Mesendoderm (in vitro differentiated cells): ENCODE data around the gene GID4.

Experiments used
- DNase-seq: peaks from one replicate; pipeline ENCODE4 v3.0.0; 2013
- H2AK5ac ChIP-seq: 2 replicates; pipeline ENCODE4 v1.6.1; 2013; ENCODE audit warnings: low read length, inconsistent platforms
- H2BK120ac ChIP-seq: 2 replicates; pipeline ENCODE4 v1.6.1; 2013; ENCODE audit warnings: low read depth, mild to moderate bottlenecking, low read length, moderate library complexity, mixed read lengths
- H2BK15ac ChIP-seq: replicated peaks from 2 replicates; pipeline ENCODE4 v1.6.1; 2013; ENCODE audit warnings: low read depth, mild to moderate bottlenecking, moderate library complexity
- H2BK5ac ChIP-seq: 2 replicates; pipeline ENCODE4 v1.6.1; 2013; ENCODE audit warnings: low read length, inconsistent platforms
- H3K18ac ChIP-seq: 2 replicates; pipeline ENCODE4 v1.6.1; 2013; ENCODE audit warnings: mild to moderate bottlenecking, low read length, mixed read lengths
- H3K23ac ChIP-seq: one replicate; pipeline ENCODE4 v1.6.1; 2013; ENCODE audit warnings: low read length
- H3K27ac ChIP-seq: 2 replicates; pipeline ENCODE4 v1.5.1; 2013; ENCODE audit warnings: low read depth, mild to moderate bottlenecking, inconsistent platforms, low read length, moderate library complexity
- H3K27me3 ChIP-seq: 2 replicates; pipeline ENCODE4 v1.6.1; 2013; ENCODE audit warnings: low read length, control low read depth, mild to moderate bottlenecking, inconsistent platforms; ENCODE audit not compliant: insufficient read depth, poor library complexity
- H3K36me3 ChIP-seq: 2 replicates; pipeline ENCODE4 v1.6.1; 2013; ENCODE audit warnings: low read length, inconsistent platforms; ENCODE audit not compliant: control insufficient read depth, insufficient read depth
- H3K4ac ChIP-seq: one replicate; pipeline ENCODE4 v1.6.1; 2013; ENCODE audit warnings: low read depth, mild to moderate bottlenecking, low read length, moderate library complexity
- H3K4me1 ChIP-seq: 2 replicates; pipeline ENCODE4 v1.6.1; 2013; ENCODE audit warnings: low read depth, low read length, inconsistent platforms; ENCODE audit not compliant: control insufficient read depth
- H3K4me2 ChIP-seq: 2 replicates; pipeline ENCODE4 v1.6.1; 2013; ENCODE audit warnings: low read length
- H3K4me3 ChIP-seq: 2 replicates; pipeline ENCODE4 v1.5.1; 2013; ENCODE audit warnings: mild to moderate bottlenecking, low read length
- H3K56ac ChIP-seq: one replicate; pipeline ENCODE4 v1.6.1; 2013; ENCODE audit warnings: low read length
- H3K79me1 ChIP-seq: 2 replicates; pipeline ENCODE4 v1.6.1; 2013; ENCODE audit warnings: low read length, inconsistent platforms
- H3K79me2 ChIP-seq: 2 replicates; pipeline ENCODE4 v1.6.1; 2013; ENCODE audit warnings: mild to moderate bottlenecking, low read length; ENCODE audit not compliant: control insufficient read depth, insufficient read depth
- H3K9ac ChIP-seq: 2 replicates; pipeline ENCODE4 v1.6.1; 2013; ENCODE audit warnings: low read length, inconsistent platforms
- H4K5ac ChIP-seq: one replicate; pipeline ENCODE4 v1.6.1; 2013; ENCODE audit warnings: low read length
- H4K8ac ChIP-seq: one replicate; pipeline ENCODE4 v1.6.1; 2013; ENCODE audit warnings: low read depth, mild to moderate bottlenecking, control low read depth, low read length, moderate library complexity
- WGBS: extraction: QIAGEN DNeasy Blood & Tissue Kit; methylation state at CpG from one replicate; pipeline ENCODE4 v1.1.7; 2013; ENCODE audit warnings: low lambda C conversion rate, missing lambda C conversion rate; ENCODE audit not compliant: insufficient coverage; ENCODE audit errors: extremely low coverage; 5-methylcytosine and 5-hydroxymethylcytosine counted together

The GID4 gene

DNA sequence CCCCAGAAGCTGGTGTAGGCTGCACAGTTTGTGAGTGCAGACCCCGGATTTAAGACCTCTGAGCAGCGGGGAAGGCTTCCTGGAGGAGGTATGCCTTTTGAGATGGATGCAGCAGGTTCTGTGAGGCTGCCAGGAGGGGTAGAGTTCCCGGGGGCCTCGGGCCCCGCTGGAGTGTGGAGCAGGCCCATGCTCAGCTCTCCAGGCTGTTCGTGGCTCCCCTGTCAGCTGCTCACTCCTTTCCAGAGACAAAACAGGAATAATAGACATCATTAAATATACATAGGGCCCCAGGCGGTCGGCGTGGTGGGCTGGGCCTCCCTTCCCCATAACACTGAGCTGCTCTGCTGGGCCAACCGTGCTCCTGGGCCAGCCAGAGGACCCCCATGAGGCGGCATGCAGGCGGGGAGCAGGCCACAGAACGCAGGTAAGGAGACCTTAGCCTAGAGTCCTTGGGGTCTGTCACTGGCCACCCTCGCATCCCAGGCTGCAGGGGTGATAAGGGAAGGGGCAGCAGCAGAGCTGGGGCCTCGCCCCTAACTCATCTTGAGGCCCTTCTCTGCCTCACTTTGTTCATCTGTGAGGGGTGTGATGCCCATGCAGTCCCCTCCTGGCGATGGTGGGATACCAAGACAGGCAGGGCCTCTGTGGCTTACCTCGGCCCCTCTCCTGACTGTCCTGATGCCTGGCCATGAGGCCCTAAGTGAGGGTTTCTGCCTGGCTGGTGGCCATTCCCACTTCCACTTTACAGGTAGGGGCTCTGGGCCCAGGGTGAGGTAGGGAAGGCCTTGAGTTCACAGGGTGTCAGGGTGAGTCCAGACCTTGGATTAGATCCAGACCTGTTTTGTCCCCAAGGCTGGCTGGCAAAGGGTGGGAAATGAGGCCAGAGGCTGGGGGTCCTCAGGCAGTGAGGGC, 69.4 kb downstream of the GID4 start, which contains the start of gene MYO15A:
MYO15A (plus strand) TSS at position 356 of the 912 bp plus-strand sequence. CDS start 10,045 bp downstream, outside the sequence.
- Histone ChIP-seq H3K4me1 (no peaks in the 10 kb centered on the region), H3K23ac (no peak within 1 kb of the TSS), H4K5ac (no peak within 1 kb of the TSS), H3K4me2 (no peak within 1 kb of the TSS), H2BK120ac (no peak within 1 kb of the TSS), H3K18ac (no peak within 1 kb of the TSS), H3K56ac (no peak within 1 kb of the TSS), H3K36me3 (peaks cover 4% of the 10 kb centered on the region), H3K4ac (no peak within 1 kb of the TSS), H2BK15ac (no peak within 1 kb of the TSS), H3K4me3 (no peak within 1 kb of the TSS), H2BK5ac (no peak within 1 kb of the TSS), H3K79me2 (no peaks in the 10 kb centered on the region), H2AK5ac (no peak within 1 kb of the TSS), H3K9ac (no peak within 1 kb of the TSS), H4K8ac (no peak within 1 kb of the TSS), H3K79me1 (no peaks in the 10 kb centered on the region), H3K27ac (no peak within 1 kb of the TSS), H3K27me3 (no peaks in the 10 kb centered on the region)
- DNase-seq: no peak
- no CpG with 5 or more reads among the region's 17 CpGs for WGBS

DNA sequence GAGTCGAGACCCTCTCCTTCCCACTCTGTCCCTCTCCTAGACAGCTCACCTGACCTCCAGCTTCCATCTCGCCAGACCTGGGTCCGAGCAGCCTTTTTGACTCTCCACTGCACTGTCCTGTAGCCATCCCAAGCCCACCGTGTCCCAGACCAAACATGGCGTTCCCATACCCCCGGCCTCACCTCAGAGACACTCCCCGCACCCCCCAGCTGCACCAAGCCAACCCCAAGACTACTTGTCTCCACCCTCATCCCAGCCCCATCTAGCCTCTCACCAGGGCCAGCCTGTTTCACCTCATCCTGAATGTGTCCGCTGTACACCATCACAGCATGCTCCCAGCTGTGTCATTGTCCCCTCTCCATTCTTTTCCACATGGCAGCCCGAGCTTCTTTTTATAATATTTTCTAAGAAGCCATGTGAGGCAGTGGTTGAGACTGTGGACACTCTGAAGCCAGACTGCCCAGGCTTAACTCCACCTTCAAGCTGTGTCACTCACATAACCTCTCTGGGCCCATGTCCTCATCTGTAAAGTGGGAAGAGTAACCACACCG, 70.8 kb downstream of the GID4 start:
- Histone ChIP-seq H2AK5ac (no peak overlapping the region), H3K4ac (no peak overlapping the region), H4K5ac (no peak overlapping the region), H3K36me3 (no peaks in the 10 kb centered on the region), H3K4me1 (no peaks in the 10 kb centered on the region), H3K79me2 (no peaks in the 10 kb centered on the region), H3K4me3 (no peak overlapping the region), H4K8ac (no peak overlapping the region), H3K27ac (no peak overlapping the region), H2BK5ac (no peak overlapping the region), H3K79me1 (no peaks in the 10 kb centered on the region), H3K18ac (no peak overlapping the region), H3K23ac (no peak overlapping the region), H2BK15ac (no peak overlapping the region), H2BK120ac (no peak overlapping the region), H3K27me3 (no peaks in the 10 kb centered on the region), H3K4me2 (no peak overlapping the region), H3K56ac (no peak overlapping the region), H3K9ac (no peak overlapping the region)
- DNase-seq: no peak
- WGBS: no CpG with 5 or more reads among the region's 10 CpGs

DNA sequence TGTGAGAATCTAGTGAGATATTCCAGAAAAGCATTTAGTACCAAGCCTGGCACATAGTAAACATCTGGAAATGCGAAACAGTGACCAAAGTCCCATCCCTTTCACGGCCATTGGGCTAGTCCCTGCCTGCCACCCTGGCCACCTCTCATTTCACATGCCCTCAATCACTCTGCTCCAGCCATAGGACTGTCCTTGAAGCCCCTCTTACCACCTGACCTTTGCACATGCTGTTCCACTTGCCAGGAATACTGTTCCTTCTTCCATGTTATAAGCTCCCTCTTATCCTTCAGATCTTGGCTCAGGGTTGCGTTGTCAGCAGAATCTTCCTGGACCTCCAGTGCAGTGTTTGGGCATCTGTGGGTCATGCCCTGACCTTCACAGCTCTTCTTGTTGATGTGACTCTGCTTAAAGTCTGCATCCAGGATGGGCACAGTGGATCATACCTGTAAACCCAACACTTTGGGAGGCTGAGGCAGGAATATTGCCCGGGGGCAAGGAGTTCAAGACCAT, 71.5 kb downstream of the GID4 start:
- Histone ChIP-seq H2BK120ac (no peak overlapping the region), H3K18ac (no peak overlapping the region), H3K79me2 (no peaks in the 10 kb centered on the region), H3K36me3 (no peaks in the 10 kb centered on the region), H2BK15ac (no peak overlapping the region), H3K4me1 (no peaks in the 10 kb centered on the region), H4K8ac (no peak overlapping the region), H3K4ac (no peak overlapping the region), H2BK5ac (no peak overlapping the region), H2AK5ac (no peak overlapping the region), H3K4me3 (no peak overlapping the region), H3K27me3 (no peaks in the 10 kb centered on the region), H3K27ac (no peak overlapping the region), H3K56ac (no peak overlapping the region), H4K5ac (no peak overlapping the region), H3K23ac (no peak overlapping the region), H3K9ac (no peak overlapping the region), H3K4me2 (no peak overlapping the region), H3K79me1 (no peaks in the 10 kb centered on the region)
- WGBS: no CpG with 5 or more reads among the region's 4 CpGs
- DNase-seq: no peak

DNA sequence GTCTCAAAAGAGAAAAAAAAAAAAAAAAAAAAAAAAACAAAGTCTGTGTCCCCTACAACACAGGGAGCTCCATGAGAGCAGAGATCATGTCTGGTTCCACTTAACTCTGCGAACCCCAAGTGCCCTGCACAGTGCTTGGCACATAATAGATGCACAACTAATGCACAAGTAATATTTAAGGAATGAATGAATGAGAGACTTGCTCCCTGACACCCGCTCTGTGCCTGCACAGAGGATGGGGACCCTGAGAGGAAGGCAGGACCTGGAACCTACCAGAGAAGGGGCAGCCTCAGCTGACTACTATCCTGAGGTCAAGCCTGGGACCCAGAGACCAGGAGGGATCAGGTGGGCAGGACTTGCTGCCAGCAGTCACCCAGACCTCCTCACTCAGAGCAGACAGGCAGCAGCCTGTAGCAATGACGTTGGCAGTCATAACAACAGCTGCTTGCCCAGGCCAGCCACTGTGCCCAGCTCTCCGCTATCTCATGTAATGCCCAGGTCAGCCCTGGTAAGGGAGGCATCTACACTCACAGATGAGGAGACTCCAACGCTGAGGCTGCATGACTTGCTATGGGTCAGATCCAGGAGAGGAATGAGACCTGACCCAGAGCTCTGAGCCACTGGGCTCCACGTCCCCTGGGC, 72.2 kb downstream of the GID4 start:
- H3K4me2 ChIP-seq: no peak overlapping the region
- H3K27ac ChIP-seq: no peak overlapping the region
- no peak overlapping the region for H3K18ac ChIP-seq
- no peaks in the 10 kb centered on the region for H3K36me3 ChIP-seq
- no peak overlapping the region for H4K5ac ChIP-seq
- no peak overlapping the region for H3K4ac ChIP-seq
- H2BK5ac ChIP-seq: no peak overlapping the region
- no peak overlapping the region for H3K4me3 ChIP-seq
- H3K23ac ChIP-seq: no peak overlapping the region
- H4K8ac ChIP-seq: no peak overlapping the region
- no peaks in the 10 kb centered on the region for H3K27me3 ChIP-seq
- H3K79me1 ChIP-seq: no peaks in the 10 kb centered on the region
- no peak overlapping the region for H3K9ac ChIP-seq
- H3K4me1 ChIP-seq: no peaks in the 10 kb centered on the region
- H3K56ac ChIP-seq: no peak overlapping the region
- H3K79me2 ChIP-seq: no peaks in the 10 kb centered on the region
- H2BK120ac ChIP-seq: no peak overlapping the region
- DNase-seq: no peak
- no CpG with 5 or more reads among the region's 6 CpGs for WGBS
- no peak overlapping the region for H2BK15ac ChIP-seq
- no peak overlapping the region for H2AK5ac ChIP-seq

DNA sequence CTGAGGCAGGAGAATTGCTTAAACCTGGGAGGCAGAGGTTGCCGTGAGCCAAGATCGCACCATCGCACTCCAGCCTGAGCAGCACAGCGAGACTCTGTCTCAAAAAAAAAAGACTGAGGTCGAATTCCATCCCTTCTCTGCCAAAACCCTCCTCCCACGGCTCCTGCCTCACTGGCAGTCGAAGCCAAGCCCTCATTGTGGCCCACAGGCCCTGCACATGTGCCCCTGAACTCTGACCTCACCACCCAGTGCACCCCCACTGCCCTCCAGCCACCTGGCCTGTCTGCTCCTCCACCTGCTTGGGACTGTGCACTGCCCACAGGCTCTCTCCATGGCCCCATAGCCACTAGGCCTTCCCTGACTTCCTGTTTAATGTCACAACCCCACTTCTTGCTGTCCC, 76.3 kb downstream of the GID4 start:
- H3K27me3 ChIP-seq: no peaks in the 10 kb centered on the region
- no peak overlapping the region for H3K4me2 ChIP-seq
- no peak overlapping the region for H3K18ac ChIP-seq
- H3K4ac ChIP-seq: no peak overlapping the region
- no peaks in the 10 kb centered on the region for H3K79me1 ChIP-seq
- H3K4me1 ChIP-seq: no peaks in the 10 kb centered on the region
- H3K36me3 ChIP-seq: no peaks in the 10 kb centered on the region
- no peak overlapping the region for H3K56ac ChIP-seq
- H3K4me3 ChIP-seq: no peak overlapping the region
- no peak overlapping the region for H4K5ac ChIP-seq
- H2AK5ac ChIP-seq: no peak overlapping the region
- DNase-seq: no peak
- no peaks in the 10 kb centered on the region for H3K79me2 ChIP-seq
- H3K9ac ChIP-seq: no peak overlapping the region
- H2BK15ac ChIP-seq: no peak overlapping the region
- WGBS: no CpG with 5 or more reads among the region's 7 CpGs
- no peak overlapping the region for H2BK5ac ChIP-seq
- no peak overlapping the region for H4K8ac ChIP-seq
- H2BK120ac ChIP-seq: no peak overlapping the region
- H3K23ac ChIP-seq: no peak overlapping the region
- no peak overlapping the region for H3K27ac ChIP-seq
